Measurements from ENCODE around the gene LZTS2. TPM values are rescaled to one million over a fixed set of nuclear protein-coding genes. Genes with fewer than 3 reads are reported as not detected.

LZTS2 gene
- total RNA-seq, 4 donors from 2014 or later = 26.7 to 55.2 (median 41.4) TPM

- no peaks in the 10 kb centered on the region for H3K27me3 ChIP-seq
- WGBS, 2 donors = 71 to 84% methylated on average over 2 of the region's 2 CpGs
- H3K36me3 ChIP-seq = peaks cover 0 to 46% (median 0%) of the 10 kb centered on the region in 3 donors
- intact Hi-C loops (cut with DNase I) = no loop called here
- H3K9me3 ChIP-seq = no peaks in the 10 kb centered on the region
- no peak for TF ChIP-seq CTCF (IDR thresholded peaks at IDR 0.05)
- no peak for TF ChIP-seq POLR2A (IDR thresholded peaks at IDR 0.05)
- peaks cover 12 to 20% (median 15%) of the 10 kb centered on the region in 3 donors for H3K4me1 ChIP-seq
- no peak overlapping the region for H3K27ac ChIP-seq
- DNase-seq = no peak
- H3K4me3 ChIP-seq = no peak overlapping the region
Measured at GRCh38 chr10:100966887-100967286, 32.7 kb upstream of the LZTS2 start.

GRCh38 chr10:100967332-100967731, 32.3 kb upstream of the LZTS2 start:
- DNase-seq = no peak
- no peak for TF ChIP-seq CTCF (IDR thresholded peaks at IDR 0.05)
- TF ChIP-seq POLR2A (IDR thresholded peaks at IDR 0.05) = no peak
- Histone ChIP-seq H3K27me3 (no peaks in the 10 kb centered on the region), H3K4me1 (peaks cover 12 to 20% (median 15%) of the 10 kb centered on the region in 3 donors), H3K9me3 (no peaks in the 10 kb centered on the region), H3K4me3 (no peak overlapping the region), H3K36me3 (peaks cover 0 to 42% (median 0%) of the 10 kb centered on the region in 3 donors), H3K27ac (no peak overlapping the region)
- intact Hi-C loops (cut with DNase I) = no loop called here
- WGBS, 2 donors = 85 to 87% methylated on average over 2 of the region's 2 CpGs

- Histone ChIP-seq H3K9me3 (no peaks in the 10 kb centered on the region), H3K27ac (no peak overlapping the region), H3K4me1 (peaks cover 12 to 20% (median 15%) of the 10 kb centered on the region in 3 donors), H3K36me3 (peaks cover 0 to 33% (median 0%) of the 10 kb centered on the region in 3 donors), H3K27me3 (no peaks in the 10 kb centered on the region), H3K4me3 (no peak overlapping the region)
- DNase-seq = no peak
- TF ChIP-seq POLR2A (IDR thresholded peaks at IDR 0.05) (no peak), CTCF (IDR thresholded peaks at IDR 0.05) (no peak)
- intact Hi-C loops (cut with DNase I) = no loop called here
- 70 to 88% methylated on average over 2 of the region's 2 CpGs for WGBS, 2 donors
Measured at GRCh38 chr10:100968062-100968736, 31.4 kb upstream of the LZTS2 start.

- intact Hi-C loops (cut with DNase I) = no loop called here
- 7 to 23% methylated on average over 5 to 6 of the region's 9 CpGs for WGBS, 2 donors
- TF ChIP-seq CTCF (IDR thresholded peaks at IDR 0.05) = no peak
- no peak for TF ChIP-seq POLR2A (IDR thresholded peaks at IDR 0.05)
- no peak for DNase-seq
- Histone ChIP-seq H3K9me3 (no peaks in the 10 kb centered on the region), H3K4me3 (peak overlapping the region; percentile 41 to 69 (median 64)), H3K4me1 (peaks cover 12 to 20% (median 15%) of the 10 kb centered on the region in 3 donors), H3K27ac (no peak overlapping the region), H3K27me3 (no peaks in the 10 kb centered on the region), H3K36me3 (peaks cover 0 to 28% (median 0%) of the 10 kb centered on the region in 3 donors)
Measured at GRCh38 chr10:100968863-100969186, 30.8 kb upstream of the LZTS2 start.

GRCh38 chr10:100969187-100970075, 30.2 kb upstream of the LZTS2 start, which contains the start of gene SEMA4G:
Gene SEMA4G (plus strand): TSS chr10:100969504. CDS start chr10:100972913, 3,409 bp downstream.
- Histone ChIP-seq H3K4me1 (peaks cover 12 to 20% (median 15%) of the 10 kb centered on the region in 3 donors), H3K27me3 (no peaks in the 10 kb centered on the region), H3K36me3 (peaks cover 0 to 22% (median 0%) of the 10 kb centered on the region in 3 donors), H3K27ac (peak within 1 kb of the TSS in 2 of 4 donors; percentile 36 to 44), H3K4me3 (peak within 1 kb of the TSS; percentile 41 to 69 (median 64)), H3K9me3 (no peaks in the 10 kb centered on the region)
- WGBS, 2 donors = 6 to 7% methylated on average over 6 to 24 of the region's 70 CpGs
- no peak for DNase-seq
- TF ChIP-seq POLR2A (IDR thresholded peaks at IDR 0.05) (no peak), CTCF (IDR thresholded peaks at IDR 0.05) (peak; percentile 33 to 71 (median 60))
- intact Hi-C loops (cut with DNase I) = no loop called here
